ENCODE data around the gene PIGX. TPM values are rescaled to one million over a fixed set of nuclear protein-coding genes. Genes with fewer than 3 reads are reported as not detected.
"Not testable (repeated sequence)": the region's sequence is repeated elsewhere in the genome, so short reads cannot be mapped to it uniquely, and the experiment has no call there.

PIGX gene
- total RNA-seq, 1 donor from 2014 or later = 24.8 TPM

DNA sequence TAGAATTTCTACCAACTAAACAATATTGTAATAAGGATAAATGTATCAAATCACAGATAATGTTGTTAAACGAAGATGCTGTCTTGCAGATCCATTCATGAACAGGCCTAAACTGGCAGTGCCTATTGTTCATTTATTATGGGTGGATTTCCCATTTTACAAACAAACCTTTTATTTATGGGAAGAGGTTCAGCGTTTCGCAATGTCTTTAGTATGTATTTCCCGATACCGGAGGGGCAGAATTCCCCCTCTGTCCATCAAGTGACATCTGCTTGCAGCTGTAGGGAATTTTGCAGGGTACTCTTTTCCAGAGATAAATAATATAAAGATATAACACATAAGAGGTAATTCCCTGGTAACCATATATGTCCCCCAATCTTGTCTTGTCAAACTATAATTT, 5.8 kb upstream of the PIGX start:
- no peak overlapping the region for H3K4me3 ChIP-seq (ENCODE audit: low read depth, low read length)
- TF ChIP-seq, protein P1, sequence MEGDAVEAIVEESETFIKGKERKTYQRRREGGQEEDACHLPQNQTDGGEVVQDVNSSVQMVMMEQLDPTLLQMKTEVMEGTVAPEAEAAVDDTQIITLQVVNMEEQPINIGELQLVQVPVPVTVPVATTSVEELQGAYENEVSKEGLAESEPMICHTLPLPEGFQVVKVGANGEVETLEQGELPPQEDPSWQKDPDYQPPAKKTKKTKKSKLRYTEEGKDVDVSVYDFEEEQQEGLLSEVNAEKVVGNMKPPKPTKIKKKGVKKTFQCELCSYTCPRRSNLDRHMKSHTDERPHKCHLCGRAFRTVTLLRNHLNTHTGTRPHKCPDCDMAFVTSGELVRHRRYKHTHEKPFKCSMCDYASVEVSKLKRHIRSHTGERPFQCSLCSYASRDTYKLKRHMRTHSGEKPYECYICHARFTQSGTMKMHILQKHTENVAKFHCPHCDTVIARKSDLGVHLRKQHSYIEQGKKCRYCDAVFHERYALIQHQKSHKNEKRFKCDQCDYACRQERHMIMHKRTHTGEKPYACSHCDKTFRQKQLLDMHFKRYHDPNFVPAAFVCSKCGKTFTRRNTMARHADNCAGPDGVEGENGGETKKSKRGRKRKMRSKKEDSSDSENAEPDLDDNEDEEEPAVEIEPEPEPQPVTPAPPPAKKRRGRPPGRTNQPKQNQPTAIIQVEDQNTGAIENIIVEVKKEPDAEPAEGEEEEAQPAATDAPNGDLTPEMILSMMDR (conservative IDR thresholded peaks at IDR 0.05; ENCODE audit: low read depth, low read length) = no peak
- no peak for DNase-seq (ENCODE audit: low read depth)

DNA sequence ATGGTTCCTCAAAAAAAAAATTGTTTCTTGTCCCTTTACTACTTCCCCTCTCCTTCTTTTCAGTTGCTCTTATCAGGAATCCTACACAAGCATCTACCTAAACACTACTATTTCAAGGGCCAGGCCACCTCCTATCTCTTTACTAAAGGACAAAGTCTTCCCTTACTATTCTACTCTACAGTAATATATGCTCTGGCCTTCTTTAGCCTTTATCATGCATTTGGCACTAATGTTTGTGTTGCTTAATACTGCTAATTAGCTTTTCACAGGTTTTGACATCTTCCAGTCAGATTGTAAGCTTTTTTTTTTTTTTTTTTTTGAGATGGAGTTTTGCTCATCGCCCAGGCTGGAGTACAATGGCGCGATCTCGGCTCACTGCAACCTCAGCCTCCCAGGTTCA, 5.4 kb upstream of the PIGX start:
- no peak overlapping the region for H3K4me3 ChIP-seq (ENCODE audit: low read depth, low read length)
- no peak for DNase-seq (ENCODE audit: low read depth)
- TF ChIP-seq, protein P1 (conservative IDR thresholded peaks at IDR 0.05; ENCODE audit: low read depth, low read length) = no peak

DNA sequence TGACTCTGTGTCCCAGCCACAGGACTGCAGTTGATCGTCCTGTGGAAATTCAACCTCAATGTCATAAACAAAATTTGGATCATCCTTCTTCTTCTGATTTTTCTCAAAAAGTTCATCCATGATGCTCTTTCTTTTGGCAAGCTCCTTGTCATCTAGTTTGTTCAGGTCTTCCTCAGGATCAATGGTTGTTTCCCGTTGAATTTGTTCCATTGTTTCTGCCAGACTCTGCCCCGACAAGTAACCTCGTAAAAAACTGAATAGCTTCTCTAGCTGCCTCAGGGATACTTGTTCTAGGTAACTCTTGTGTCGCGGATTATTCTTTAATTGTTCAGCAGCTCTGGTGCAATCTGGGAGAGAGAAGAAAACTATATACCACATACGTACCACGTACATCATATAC, 4.6 kb upstream of the PIGX start:
- TF ChIP-seq, protein P1 (conservative IDR thresholded peaks at IDR 0.05; ENCODE audit: low read depth, low read length) = no peak
- no peak for DNase-seq (ENCODE audit: low read depth)
- H3K4me3 ChIP-seq (ENCODE audit: low read depth, low read length) = no peak overlapping the region

DNA sequence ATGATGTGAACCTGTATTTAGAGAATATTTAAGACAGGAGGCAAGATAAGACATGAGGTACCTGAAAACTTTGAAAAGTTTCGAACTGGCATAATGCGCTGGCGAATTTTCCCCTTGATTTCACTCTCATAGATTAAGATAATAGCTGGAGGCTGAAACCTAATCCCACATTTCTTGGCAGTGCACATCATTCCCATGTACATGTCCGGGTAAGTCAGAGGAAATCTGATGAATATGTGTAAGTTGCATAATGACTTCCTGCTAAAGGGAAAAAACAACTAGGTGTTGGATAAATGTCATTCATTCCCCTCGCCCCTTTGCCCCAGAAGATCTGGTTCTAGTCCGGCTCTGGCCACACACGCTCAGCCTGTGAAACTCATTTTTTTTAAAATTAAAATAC, 3.7 kb upstream of the PIGX start:
- no peak for DNase-seq (ENCODE audit: low read depth)
- TF ChIP-seq, protein P1 (conservative IDR thresholded peaks at IDR 0.05; ENCODE audit: low read depth, low read length) = no peak

DNA sequence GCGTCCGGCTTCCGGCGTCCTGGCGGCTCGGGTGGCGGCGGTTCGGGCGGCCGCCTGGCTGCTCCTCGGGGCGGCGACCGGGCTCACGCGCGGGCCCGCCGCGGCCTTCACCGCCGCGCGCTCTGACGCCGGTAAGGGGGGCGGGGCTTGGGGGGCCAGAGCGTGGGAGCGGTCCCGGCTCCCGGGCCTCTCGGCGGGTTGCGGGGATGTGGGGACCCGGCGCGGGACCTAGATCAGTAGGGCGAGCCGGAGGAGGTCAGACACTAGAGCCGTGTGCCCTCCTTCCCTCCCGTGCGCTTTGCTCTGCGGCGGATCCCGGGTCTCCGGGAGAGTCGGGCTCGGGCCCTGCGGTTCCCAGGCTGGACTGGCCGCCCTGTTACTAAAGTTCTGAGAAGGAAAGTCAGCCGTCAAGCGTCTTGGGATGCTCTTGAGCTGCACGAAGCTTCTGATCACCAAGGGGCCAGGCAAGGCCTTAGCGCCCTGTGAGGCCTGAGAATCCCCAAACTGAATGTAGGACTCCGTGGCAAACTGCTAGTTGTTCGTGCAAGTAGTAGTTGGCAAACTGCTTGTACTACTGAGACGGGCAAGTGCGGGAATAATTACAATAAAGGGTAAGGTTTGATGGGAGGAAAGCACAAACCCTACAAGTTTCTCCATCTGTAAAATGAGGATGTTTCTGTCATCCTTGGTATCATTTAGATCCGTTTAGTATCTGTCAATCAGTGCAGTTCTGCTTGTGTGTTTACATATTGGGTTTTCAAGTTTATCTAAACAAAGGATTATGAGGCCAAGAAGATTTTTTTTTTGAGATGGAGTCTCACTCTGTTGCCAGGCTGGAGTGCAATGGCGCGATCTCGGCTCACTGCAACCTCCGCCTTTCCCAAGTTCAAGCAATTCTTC, 587 bp downstream of the PIGX start:
- H3K4me3 ChIP-seq (ENCODE audit: low read depth, low read length) = peak overlapping the region; percentile 98
- TF ChIP-seq, protein P1 (conservative IDR thresholded peaks at IDR 0.05; ENCODE audit: low read depth, low read length) = no peak
- no peak for DNase-seq (ENCODE audit: low read depth)

More for the DNA sequence above, 3.7 kb upstream of the PIGX start:
- H3K4me3 ChIP-seq (ENCODE audit: low read depth, low read length) = no peak overlapping the region

DNA sequence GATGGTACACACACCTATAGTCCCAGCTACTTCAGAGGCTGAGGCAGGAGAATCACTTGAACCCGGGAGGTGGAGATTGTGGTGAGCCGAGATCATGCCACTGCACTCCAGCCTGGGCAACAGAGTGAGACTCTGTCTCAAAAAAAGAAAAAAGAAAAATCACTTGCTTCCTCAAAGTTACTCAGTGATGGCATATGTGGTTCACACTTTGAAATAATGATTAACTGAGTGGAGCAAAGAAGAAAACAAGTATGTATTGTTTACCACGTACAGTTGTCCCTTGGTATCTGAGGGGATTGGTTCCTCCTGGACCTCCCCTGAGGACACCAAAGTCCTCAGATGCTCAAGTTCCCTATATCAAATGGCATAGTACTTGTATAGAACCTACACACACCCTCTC, 5.0 kb downstream of the PIGX start:
- DNase-seq (ENCODE audit: low read depth) = not testable (repeated sequence)

DNA sequence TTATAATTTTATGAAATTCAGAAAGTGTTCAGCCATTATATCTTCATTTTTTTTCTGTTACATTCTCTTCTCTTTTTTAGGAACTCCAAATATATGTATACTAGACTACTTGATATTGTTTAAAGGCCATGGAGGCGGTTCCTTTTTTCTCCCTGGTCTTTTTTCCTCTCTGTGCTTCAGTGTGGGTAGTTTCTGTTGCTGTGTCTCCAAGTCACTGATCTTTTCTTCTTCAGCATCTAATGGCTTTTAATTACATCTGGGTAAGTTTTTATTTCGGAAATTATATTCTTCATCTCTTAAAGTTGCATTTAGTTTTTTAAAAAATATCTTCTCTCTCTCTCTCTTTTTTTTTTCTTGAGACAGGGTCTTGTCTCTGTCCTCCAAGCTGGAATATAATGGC, 8.9 kb downstream of the PIGX start:
- H3K4me3 ChIP-seq (ENCODE audit: low read depth, low read length) = no peak overlapping the region
- TF ChIP-seq, protein P1 (conservative IDR thresholded peaks at IDR 0.05; ENCODE audit: low read depth, low read length) = no peak
- no peak for DNase-seq (ENCODE audit: low read depth)

More for the DNA sequence above, 5.0 kb downstream of the PIGX start:
- not testable (repeated sequence) for H3K4me3 ChIP-seq (ENCODE audit: low read depth, low read length)
